Type B pancreatic cell (in vitro differentiated cells): ENCODE results near the gene DGKI. TPM values are rescaled to one million over a fixed set of nuclear protein-coding genes. Genes with fewer than 3 reads are reported as not detected.

Source experiments
- DNase-seq: peaks from one replicate; pipeline ENCODE4 v3.0.0; 2021; ENCODE audit warnings: mixed read lengths; ENCODE audit not compliant: unreplicated experiment; ENCODE audit errors: extremely low spot score
- H3K27ac Mint-ChIP-seq: 2 replicates; pipeline ENCODE4 v1.8.0; 2021; ENCODE audit warnings: mild to moderate bottlenecking, mixed read lengths
- H3K27me3 Mint-ChIP-seq: 2 replicates; pipeline ENCODE4 v1.8.0; 2021; ENCODE audit warnings: mixed read lengths
- H3K36me3 Mint-ChIP-seq: 2 replicates; pipeline ENCODE4 v1.8.0; 2021; ENCODE audit warnings: mixed read lengths
- H3K4me1 Mint-ChIP-seq: one replicate; pipeline ENCODE4 v1.8.0; 2021; ENCODE audit warnings: mixed read lengths; ENCODE audit not compliant: unreplicated experiment
- H3K4me3 Mint-ChIP-seq: 2 replicates; pipeline ENCODE4 v1.8.0; 2021; ENCODE audit warnings: mild to moderate bottlenecking, mixed read lengths
- H3K9me3 Mint-ChIP-seq: 2 replicates; pipeline ENCODE4 v1.8.0; 2021; ENCODE audit warnings: mixed read lengths
- total RNA-seq: library from RNA; stranded (reverse); gene quantifications from 2 replicates; pipeline ENCODE4 v1.2.1, GENCODE V29; 2021; ENCODE audit warnings: low replicate concordance
- TF ChIP-seq, protein P1 (sequence below): fragments of 200-600 bp; sonication (generic); conservative IDR thresholded peaks from 2 replicates; pipeline ENCODE4 v1.5.0; 2021; ENCODE audit warnings: antibody characterized with exemption, mild to moderate bottlenecking

DGKI gene
- total RNA-seq, 1 donor from 2014 or later, result 2.8 TPM

DNA sequence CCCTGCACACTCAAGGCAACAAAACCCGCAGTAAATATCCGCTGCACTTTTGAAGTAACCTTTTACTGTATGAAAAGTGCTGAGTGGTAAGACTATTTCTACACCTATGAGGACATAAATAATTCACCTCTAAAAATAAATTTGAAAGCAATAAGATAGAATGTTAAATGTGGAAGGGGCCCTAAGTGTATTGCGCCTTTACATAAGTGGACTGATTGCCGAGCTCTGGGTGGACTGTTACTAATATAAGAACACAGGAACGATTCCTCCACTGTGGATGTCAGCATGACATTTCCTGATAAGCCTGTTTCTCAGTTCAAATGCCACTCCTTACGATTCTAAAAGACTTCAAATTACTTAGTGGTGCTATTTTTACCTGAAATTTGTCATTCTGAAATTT, 311.2 kb downstream of the DGKI start:
- TF ChIP-seq, protein P1, sequence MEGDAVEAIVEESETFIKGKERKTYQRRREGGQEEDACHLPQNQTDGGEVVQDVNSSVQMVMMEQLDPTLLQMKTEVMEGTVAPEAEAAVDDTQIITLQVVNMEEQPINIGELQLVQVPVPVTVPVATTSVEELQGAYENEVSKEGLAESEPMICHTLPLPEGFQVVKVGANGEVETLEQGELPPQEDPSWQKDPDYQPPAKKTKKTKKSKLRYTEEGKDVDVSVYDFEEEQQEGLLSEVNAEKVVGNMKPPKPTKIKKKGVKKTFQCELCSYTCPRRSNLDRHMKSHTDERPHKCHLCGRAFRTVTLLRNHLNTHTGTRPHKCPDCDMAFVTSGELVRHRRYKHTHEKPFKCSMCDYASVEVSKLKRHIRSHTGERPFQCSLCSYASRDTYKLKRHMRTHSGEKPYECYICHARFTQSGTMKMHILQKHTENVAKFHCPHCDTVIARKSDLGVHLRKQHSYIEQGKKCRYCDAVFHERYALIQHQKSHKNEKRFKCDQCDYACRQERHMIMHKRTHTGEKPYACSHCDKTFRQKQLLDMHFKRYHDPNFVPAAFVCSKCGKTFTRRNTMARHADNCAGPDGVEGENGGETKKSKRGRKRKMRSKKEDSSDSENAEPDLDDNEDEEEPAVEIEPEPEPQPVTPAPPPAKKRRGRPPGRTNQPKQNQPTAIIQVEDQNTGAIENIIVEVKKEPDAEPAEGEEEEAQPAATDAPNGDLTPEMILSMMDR, result no peak
- Mint-ChIP-seq H3K9me3 (peaks cover 10% of the 10 kb centered on the region), H3K36me3 (no peaks in the 10 kb centered on the region), H3K4me3 (peak overlapping the region; percentile 21), H3K4me1 (no peaks in the 10 kb centered on the region), H3K27ac (peak overlapping the region; percentile 38), H3K27me3 (no peaks in the 10 kb centered on the region)
- DNase-seq, result no peak

- no peak for DNase-seq
- H3K4me3 Mint-ChIP-seq, result no peak overlapping the region
- H3K9me3 Mint-ChIP-seq, result peaks cover 4% of the 10 kb centered on the region
- H3K27ac Mint-ChIP-seq, result no peak overlapping the region
- H3K36me3 Mint-ChIP-seq, result no peaks in the 10 kb centered on the region
- H3K4me1 Mint-ChIP-seq, result no peaks in the 10 kb centered on the region
- TF ChIP-seq, protein P1, result no peak
- no peaks in the 10 kb centered on the region for H3K27me3 Mint-ChIP-seq
Measured at GRCh38 chr7:137531671-137532070, 315.1 kb downstream of the DGKI start.

- no peaks in the 10 kb centered on the region for H3K27me3 Mint-ChIP-seq
- H3K36me3 Mint-ChIP-seq, result no peaks in the 10 kb centered on the region
- no peak for DNase-seq
- H3K4me1 Mint-ChIP-seq, result no peaks in the 10 kb centered on the region
- no peaks in the 10 kb centered on the region for H3K9me3 Mint-ChIP-seq
- H3K27ac Mint-ChIP-seq, result no peak overlapping the region
- H3K4me3 Mint-ChIP-seq, result no peak overlapping the region
- TF ChIP-seq, protein P1, result no peak
Measured at GRCh38 chr7:137527634-137528033, 319.1 kb downstream of the DGKI start.

- Mint-ChIP-seq H3K36me3 (no peaks in the 10 kb centered on the region), H3K4me3 (no peak overlapping the region), H3K4me1 (no peaks in the 10 kb centered on the region), H3K9me3 (no peaks in the 10 kb centered on the region), H3K27me3 (no peaks in the 10 kb centered on the region), H3K27ac (no peak overlapping the region)
- DNase-seq, result no peak
- TF ChIP-seq, protein P1, result no peak
Measured at GRCh38 chr7:137523171-137523570, 323.6 kb downstream of the DGKI start.

- no peak overlapping the region for H3K4me3 Mint-ChIP-seq
- no peaks in the 10 kb centered on the region for H3K27me3 Mint-ChIP-seq
- DNase-seq, result no peak
- H3K27ac Mint-ChIP-seq, result no peak overlapping the region
- no peaks in the 10 kb centered on the region for H3K4me1 Mint-ChIP-seq
- H3K36me3 Mint-ChIP-seq, result no peaks in the 10 kb centered on the region
- H3K9me3 Mint-ChIP-seq, result peaks cover 4% of the 10 kb centered on the region
- TF ChIP-seq, protein P1, result no peak
Measured at GRCh38 chr7:137521451-137521850, 325.3 kb downstream of the DGKI start.

DNA sequence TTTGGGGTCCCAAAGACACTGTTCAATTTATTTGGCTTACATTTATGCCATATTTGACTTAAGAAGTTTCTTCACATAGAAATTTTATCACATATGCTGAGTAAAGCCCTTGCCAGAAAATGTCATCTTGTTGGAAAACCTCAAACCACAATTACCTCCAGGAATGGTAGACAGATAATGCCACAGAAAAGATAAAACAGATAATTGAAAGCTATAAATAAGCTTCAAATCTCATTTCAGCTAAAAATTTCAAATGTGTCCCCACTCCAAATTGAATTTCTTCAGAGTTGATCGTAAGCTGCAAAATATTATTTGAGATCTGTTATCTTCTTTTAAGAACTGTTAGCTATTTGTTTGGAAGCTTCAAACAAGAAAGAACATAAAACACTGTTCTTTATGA, 326.8 kb downstream of the DGKI start:
- H3K4me3 Mint-ChIP-seq, result no peak overlapping the region
- H3K27ac Mint-ChIP-seq, result no peak overlapping the region
- H3K27me3 Mint-ChIP-seq, result no peaks in the 10 kb centered on the region
- TF ChIP-seq, protein P1, result no peak
- no peaks in the 10 kb centered on the region for H3K36me3 Mint-ChIP-seq
- H3K9me3 Mint-ChIP-seq, result peaks cover 6% of the 10 kb centered on the region
- no peak for DNase-seq
- H3K4me1 Mint-ChIP-seq, result no peaks in the 10 kb centered on the region
